Vagina (tissue), 2 donors: Measurements from ENCODE around the gene SLBP. TPM values are rescaled to one million over a fixed set of nuclear protein-coding genes. Genes with fewer than 3 reads are reported as not detected.

ENCODE experiments used
- DNase-seq, 2 donors: peaks; one replicate each; pipeline ENCODE4 v3.0.0-alpha.2; 2017; ENCODE audit errors: extremely low spot score in 2 of 2
- H3K27ac ChIP-seq: fragments of 200-600 bp; sonication (generic); one replicate; pipeline ENCODE4 v1.5.1; 2019
- H3K27me3 ChIP-seq: fragments of 200-600 bp; sonication (generic); one replicate; pipeline ENCODE4 v1.5.1; 2019
- H3K36me3 ChIP-seq, 2 donors: fragments of 200-600 bp; sonication (generic); one replicate each; pipeline ENCODE4 v1.5.1; 2017 to 2019
- H3K4me1 ChIP-seq: fragments of 200-600 bp; sonication (generic); one replicate; pipeline ENCODE4 v1.5.1; 2019
- H3K4me3 ChIP-seq, 2 donors: fragments of 200-600 bp; sonication (generic); 1 replicate in 1 of 2; 2 replicates in 1 of 2; pipeline ENCODE4 v1.5.1; 2016 to 2019
- H3K9me3 ChIP-seq: fragments of 200-600 bp; sonication (generic); one replicate; pipeline ENCODE4 v1.5.1; 2019
- CTCF ChIP-seq, 3 experiments: fragments of 450-650 bp in 2 of 3; fragments of 200-600 bp in 1 of 3; sonication (generic) in 1 of 3; IDR thresholded peaks; one replicate each; pipeline ENCODE4 v1.5.1; 2017 to 2019; ENCODE audit warnings: antibody characterized with exemption in 3 of 3, mild to moderate bottlenecking in 2 of 3, moderate library complexity in 2 of 3
- POLR2A ChIP-seq, 2 donors: fragments of 450-650 bp; IDR thresholded peaks; one replicate each; pipeline ENCODE4 v1.6.1; 2017; ENCODE audit warnings: antibody characterized with exemption in 2 of 2, mild to moderate bottlenecking in 2 of 2, moderate library complexity in 2 of 2
- POLR2AphosphoS5 ChIP-seq, 2 donors: sonication (generic); formaldehyde crosslinking; IDR thresholded peaks; one replicate each; pipeline ENCODE4 v1.9.0; 2017; ENCODE audit warnings: antibody characterized with exemption in 2 of 2, mild to moderate bottlenecking in 2 of 2, low read depth in 1 of 2; ENCODE audit not compliant: insufficient read depth in 1 of 2
- intact Hi-C: fragments of 100-400 bp; cut with DNase I; formaldehyde crosslinking; loops from one replicate; pipeline ENCODE4 v1.15.1; 2023
- total RNA-seq: library from RNA; depleted of rRNA; stranded (reverse); fragments of >200 nt; gene quantifications from one replicate; pipeline ENCODE4 v1.2.3, GENCODE V29; 2016

SLBP gene
- total RNA-seq, 1 donor from 2014 or later, result 49.6 TPM

- peaks cover 0 to 12% of the 10 kb centered on the region in 2 donors for H3K36me3 ChIP-seq
- H3K27ac ChIP-seq, result peak overlapping the region; percentile 79
- TF ChIP-seq CTCF (IDR thresholded peaks at IDR 0.05) (no peak), POLR2AphosphoS5 (IDR thresholded peaks at IDR 0.05; ENCODE audit: insufficient read depth in 1 of 2, low read depth in 1 of 2) (peak in 1 of 2 donors; percentile 50)
- H3K4me3 ChIP-seq, result peak overlapping the region; percentile 54 to 60
- no peaks in the 10 kb centered on the region for H3K27me3 ChIP-seq
- intact Hi-C loops, result no loop called here
- peaks cover 41% of the 10 kb centered on the region for H3K4me1 ChIP-seq
- H3K9me3 ChIP-seq, result no peaks in the 10 kb centered on the region
- DNase-seq, result no peak
Measured at GRCh38 chr4:1720163-1720983, 8.3 kb upstream of the SLBP start.

GRCh38 chr4:1718095-1718850, 6.2 kb upstream of the SLBP start:
- Histone ChIP-seq H3K4me3 (no peak overlapping the region), H3K4me1 (peaks cover 58% of the 10 kb centered on the region), H3K36me3 (peaks cover 0 to 12% of the 10 kb centered on the region in 2 donors), H3K27ac (no peak overlapping the region), H3K9me3 (no peaks in the 10 kb centered on the region), H3K27me3 (no peaks in the 10 kb centered on the region)
- intact Hi-C loops, result no loop called here
- DNase-seq, result no peak
- TF ChIP-seq POLR2AphosphoS5 (IDR thresholded peaks at IDR 0.05; ENCODE audit: insufficient read depth in 1 of 2, low read depth in 1 of 2) (no peak), CTCF (IDR thresholded peaks at IDR 0.05) (no peak), POLR2A (IDR thresholded peaks at IDR 0.05) (no peak)

- Histone ChIP-seq H3K27ac (no peak overlapping the region), H3K9me3 (no peaks in the 10 kb centered on the region), H3K4me3 (no peak overlapping the region), H3K4me1 (peaks cover 59% of the 10 kb centered on the region), H3K36me3 (peaks cover 0 to 12% of the 10 kb centered on the region in 2 donors), H3K27me3 (no peaks in the 10 kb centered on the region)
- intact Hi-C loops, result no loop called here
- no peak for DNase-seq
- TF ChIP-seq POLR2A (IDR thresholded peaks at IDR 0.05), result no peak
- TF ChIP-seq POLR2AphosphoS5 (IDR thresholded peaks at IDR 0.05; ENCODE audit: insufficient read depth in 1 of 2, low read depth in 1 of 2), result no peak
- TF ChIP-seq CTCF (IDR thresholded peaks at IDR 0.05), result no peak
Measured at GRCh38 chr4:1717129-1718094, 5.3 kb upstream of the SLBP start.

- no peak for TF ChIP-seq POLR2A (IDR thresholded peaks at IDR 0.05)
- no peak for TF ChIP-seq CTCF (IDR thresholded peaks at IDR 0.05)
- TF ChIP-seq POLR2AphosphoS5 (IDR thresholded peaks at IDR 0.05; ENCODE audit: insufficient read depth in 1 of 2, low read depth in 1 of 2), result no peak
- H3K27ac ChIP-seq, result no peak overlapping the region
- H3K36me3 ChIP-seq, result peaks cover 0 to 12% of the 10 kb centered on the region in 2 donors
- no peaks in the 10 kb centered on the region for H3K9me3 ChIP-seq
- intact Hi-C loops, result no loop called here
- H3K27me3 ChIP-seq, result no peaks in the 10 kb centered on the region
- no peak overlapping the region for H3K4me3 ChIP-seq
- DNase-seq, result no peak
- H3K4me1 ChIP-seq, result peaks cover 51% of the 10 kb centered on the region
Measured at GRCh38 chr4:1716065-1716945, 4.2 kb upstream of the SLBP start.
